HG02588 (cell line): ENCODE results near the gene CSNK1D.

Experiments
- ATAC-seq: cut with Tn5 transposase; IDR thresholded peaks from one replicate; pipeline ENCODE4 v1.9.1; 2021; ENCODE audit warnings: mild to moderate bottlenecking, moderate library complexity; ENCODE audit not compliant: unreplicated experiment

The CSNK1D gene

GRCh38 chr17:82241183-82241925, 32.1 kb downstream of the CSNK1D start:
- ATAC-seq: no peak

- ATAC-seq: no peak
Observed at GRCh38 chr17:82240506-82241182, 32.9 kb downstream of the CSNK1D start.

- no peak for ATAC-seq
Observed at GRCh38 chr17:82239926-82240505, 33.5 kb downstream of the CSNK1D start.

GRCh38 chr17:82239401-82239925, 34.0 kb downstream of the CSNK1D start:
- no peak for ATAC-seq

- ATAC-seq: no peak
Observed at GRCh38 chr17:82238472-82239201, 34.9 kb downstream of the CSNK1D start.

GRCh38 chr17:82237746-82238471, 35.6 kb downstream of the CSNK1D start:
- ATAC-seq: no peak

GRCh38 chr17:82237083-82237745, 36.3 kb downstream of the CSNK1D start:
- no peak for ATAC-seq

- ATAC-seq: no peak
Observed at GRCh38 chr17:82236142-82236971, 37.1 kb downstream of the CSNK1D start.

GRCh38 chr17:82235775-82236141, 37.7 kb downstream of the CSNK1D start:
- no peak for ATAC-seq

- no peak for ATAC-seq
Observed at GRCh38 chr17:82235056-82235774, 38.3 kb downstream of the CSNK1D start.

- ATAC-seq: no peak
Observed at GRCh38 chr17:82234211-82235055, 39.1 kb downstream of the CSNK1D start.

- ATAC-seq: no peak
Observed at GRCh38 chr17:82232876-82233785, 40.4 kb downstream of the CSNK1D start.

- no peak for ATAC-seq
Observed at GRCh38 chr17:82232322-82232820, 41.1 kb downstream of the CSNK1D start.

GRCh38 chr17:82231562-82232321, 41.8 kb downstream of the CSNK1D start:
- no peak for ATAC-seq

GRCh38 chr17:82231312-82231561, 42.3 kb downstream of the CSNK1D start:
- no peak for ATAC-seq
